Endodermal cell (in vitro differentiated cells): ENCODE measurements around the gene RIPK1. TPM values are rescaled to one million over a fixed set of nuclear protein-coding genes. Genes with fewer than 3 reads are reported as not detected.
"Not testable (repeated sequence)": the region's sequence is repeated elsewhere in the genome, so short reads cannot be mapped to it uniquely, and the experiment has no call there.

Experiments used
- DNase-seq: peaks from one replicate; pipeline ENCODE4 v3.0.0-alpha.2; 2017
- H3K27ac ChIP-seq: 2 replicates; pipeline ENCODE4 v1.5.1; 2013; ENCODE audit warnings: mild to moderate bottlenecking, low read depth, low read length, moderate library complexity
- H3K27me3 ChIP-seq: 2 replicates; pipeline ENCODE4 v1.6.1; 2013; ENCODE audit warnings: mild to moderate bottlenecking, low read length, moderate library complexity; ENCODE audit not compliant: insufficient read depth, control insufficient read depth, poor library complexity, severe bottlenecking
- H3K36me3 ChIP-seq: 2 replicates; pipeline ENCODE4 v1.7.0; 2013; ENCODE audit warnings: mild to moderate bottlenecking, low read length, moderate library complexity; ENCODE audit not compliant: control insufficient read depth, insufficient read depth
- H3K4me1 ChIP-seq: one replicate; pipeline ENCODE4 v1.7.0; 2013; ENCODE audit warnings: low read length; ENCODE audit not compliant: control insufficient read depth, insufficient read depth
- H3K4me3 ChIP-seq: 2 replicates; pipeline ENCODE4 v1.5.1; 2013; ENCODE audit warnings: mild to moderate bottlenecking, low read length, moderate library complexity
- H3K9ac ChIP-seq: 2 replicates; pipeline ENCODE4 v1.6.1; 2013; ENCODE audit warnings: mild to moderate bottlenecking, low read length, moderate library complexity; ENCODE audit not compliant: poor library complexity, severe bottlenecking; ENCODE audit errors: extremely low read depth
- H3K9me3 ChIP-seq: 2 replicates; pipeline ENCODE4 v1.6.1; 2013; ENCODE audit warnings: mild to moderate bottlenecking, low read length, moderate library complexity; ENCODE audit not compliant: control insufficient read depth
- H3K27ac Mint-ChIP-seq: 2 replicates; pipeline ENCODE4 v1.8.0; 2020; ENCODE audit warnings: mixed read lengths
- H3K27me3 Mint-ChIP-seq: 2 replicates; pipeline ENCODE4 v1.8.0; 2021; ENCODE audit warnings: mild to moderate bottlenecking, mixed read lengths; ENCODE audit not compliant: insufficient read depth
- H3K36me3 Mint-ChIP-seq: 2 replicates; pipeline ENCODE4 v1.8.0; 2020; ENCODE audit warnings: low read depth, mixed read lengths
- H3K4me1 Mint-ChIP-seq: 2 replicates; pipeline ENCODE4 v1.8.0; 2020; ENCODE audit warnings: mixed read lengths
- H3K4me3 Mint-ChIP-seq: 2 replicates; pipeline ENCODE4 v1.8.0; 2020; ENCODE audit warnings: mild to moderate bottlenecking, moderate library complexity, mixed read lengths
- H3K9me3 Mint-ChIP-seq: 2 replicates; pipeline ENCODE4 v1.8.0; 2020; ENCODE audit warnings: mild to moderate bottlenecking, mixed read lengths
- WGBS, 2 experiments: methylation state at CpG; one replicate each; pipeline versions ENCODE4 v1.1.5 to v1.1.7; 2013; ENCODE audit warnings: missing lambda C conversion rate in 2 of 2, mixed read lengths in 1 of 2; ENCODE audit not compliant: insufficient coverage in 1 of 2, insufficient read length in 1 of 2; 5-methylcytosine and 5-hydroxymethylcytosine counted together
- total RNA-seq, 2 donors: library from RNA; stranded (reverse); fragmentation: NEBNext Ultra II Directional in 1 of 2; extraction: Animal tissue kit (Norgen Biotek cat#: 25700) in 1 of 2; gene quantifications; 2 replicates in 1 of 2; 3 replicates in 1 of 2; pipeline ENCODE4 v1.2.1, GENCODE V29; 2021
- TF ChIP-seq, protein P1 (sequence below): fragments of 200-600 bp; sonication (generic); conservative IDR thresholded peaks from 2 replicates; pipeline ENCODE4 v1.5.0; 2021; ENCODE audit warnings: antibody characterized with exemption, mild to moderate bottlenecking

The RIPK1 gene
- total RNA-seq, 2 donors from 2014 or later = 10.2 to 18.7 TPM

DNA sequence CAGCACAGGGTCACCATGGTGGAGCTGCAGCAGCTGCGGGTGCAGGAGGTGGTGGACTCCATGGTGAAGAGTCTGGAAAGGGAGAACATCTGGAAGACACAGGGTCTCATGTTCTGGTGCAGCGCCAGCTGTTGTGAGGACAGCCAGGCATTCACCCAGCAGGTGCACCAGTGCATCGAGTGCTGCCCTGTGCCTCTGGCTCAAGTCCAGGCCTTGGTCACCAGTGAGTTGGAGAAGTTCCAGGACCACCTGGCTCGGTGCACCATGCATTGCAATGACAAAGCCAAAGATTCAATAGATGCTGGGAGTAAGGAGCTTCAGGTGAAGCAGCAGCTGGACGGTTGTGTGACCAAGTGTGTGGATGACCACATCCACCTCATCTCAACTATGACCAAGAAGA, 22.9 kb upstream of the RIPK1 start:
- H3K27ac Mint-ChIP-seq = no peak overlapping the region
- peaks cover 15% of the 10 kb centered on the region for H3K4me1 Mint-ChIP-seq
- TF ChIP-seq, protein P1, sequence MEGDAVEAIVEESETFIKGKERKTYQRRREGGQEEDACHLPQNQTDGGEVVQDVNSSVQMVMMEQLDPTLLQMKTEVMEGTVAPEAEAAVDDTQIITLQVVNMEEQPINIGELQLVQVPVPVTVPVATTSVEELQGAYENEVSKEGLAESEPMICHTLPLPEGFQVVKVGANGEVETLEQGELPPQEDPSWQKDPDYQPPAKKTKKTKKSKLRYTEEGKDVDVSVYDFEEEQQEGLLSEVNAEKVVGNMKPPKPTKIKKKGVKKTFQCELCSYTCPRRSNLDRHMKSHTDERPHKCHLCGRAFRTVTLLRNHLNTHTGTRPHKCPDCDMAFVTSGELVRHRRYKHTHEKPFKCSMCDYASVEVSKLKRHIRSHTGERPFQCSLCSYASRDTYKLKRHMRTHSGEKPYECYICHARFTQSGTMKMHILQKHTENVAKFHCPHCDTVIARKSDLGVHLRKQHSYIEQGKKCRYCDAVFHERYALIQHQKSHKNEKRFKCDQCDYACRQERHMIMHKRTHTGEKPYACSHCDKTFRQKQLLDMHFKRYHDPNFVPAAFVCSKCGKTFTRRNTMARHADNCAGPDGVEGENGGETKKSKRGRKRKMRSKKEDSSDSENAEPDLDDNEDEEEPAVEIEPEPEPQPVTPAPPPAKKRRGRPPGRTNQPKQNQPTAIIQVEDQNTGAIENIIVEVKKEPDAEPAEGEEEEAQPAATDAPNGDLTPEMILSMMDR = no peak
- H3K9ac ChIP-seq = no peak overlapping the region
- H3K27ac ChIP-seq = no peak overlapping the region
- no peaks in the 10 kb centered on the region for H3K36me3 Mint-ChIP-seq
- H3K9me3 ChIP-seq = no peaks in the 10 kb centered on the region
- H3K4me3 Mint-ChIP-seq = no peak overlapping the region
- H3K27me3 Mint-ChIP-seq = peaks cover 16% of the 10 kb centered on the region
- DNase-seq = no peak
- H3K4me3 ChIP-seq = no peak overlapping the region
- WGBS, 2 experiments = 93 to 100% methylated on average over 4 to 5 of the region's 5 CpGs
- H3K9me3 Mint-ChIP-seq = no peaks in the 10 kb centered on the region
- H3K4me1 ChIP-seq = peaks cover 8% of the 10 kb centered on the region
- no peaks in the 10 kb centered on the region for H3K36me3 ChIP-seq
- peaks cover 4% of the 10 kb centered on the region for H3K27me3 ChIP-seq

DNA sequence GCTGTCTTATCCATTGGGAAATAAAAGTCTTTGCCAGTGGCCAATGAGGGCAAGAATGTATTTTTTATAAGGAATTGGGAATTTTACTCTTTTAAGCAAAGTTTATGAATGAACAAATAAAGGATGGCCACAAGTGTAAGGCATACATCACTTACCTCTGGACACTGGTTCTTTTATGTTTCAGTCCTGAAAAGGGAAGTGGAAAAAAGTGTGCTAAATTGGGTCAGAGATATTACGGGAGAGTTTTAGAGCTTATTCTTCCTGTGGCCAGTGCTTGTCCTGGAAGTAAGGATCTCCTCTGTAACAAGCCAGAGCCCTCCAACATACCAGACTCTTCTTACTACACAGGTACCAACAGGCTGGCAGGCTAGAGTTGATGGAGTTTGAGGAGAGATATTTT, 22.5 kb upstream of the RIPK1 start:
- H3K4me3 Mint-ChIP-seq = no peak overlapping the region
- no peak overlapping the region for H3K4me3 ChIP-seq
- H3K4me1 ChIP-seq = peaks cover 8% of the 10 kb centered on the region

DNA sequence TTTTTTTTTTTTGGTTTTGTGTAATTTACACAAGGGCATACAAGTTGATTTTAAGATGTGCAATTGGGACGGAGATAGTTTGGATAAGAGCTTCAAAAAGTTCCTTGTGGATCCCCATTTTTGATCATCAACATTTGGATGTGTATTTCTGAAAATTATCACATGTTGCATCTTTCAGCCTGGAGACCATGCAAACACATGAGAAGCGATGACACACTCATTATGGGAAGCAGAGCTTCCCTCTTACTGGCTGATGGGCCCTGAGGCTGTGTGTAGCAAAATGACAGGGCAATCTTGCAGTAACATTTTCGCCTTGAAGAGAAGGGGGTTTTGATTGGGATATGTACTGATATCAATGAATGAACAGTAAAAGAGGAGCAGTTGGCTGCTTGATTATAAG, 22.0 kb upstream of the RIPK1 start:
- Histone ChIP-seq H3K9ac (no peak overlapping the region), H3K27me3 (peaks cover 4% of the 10 kb centered on the region), H3K27ac (no peak overlapping the region), H3K36me3 (no peaks in the 10 kb centered on the region), H3K9me3 (no peaks in the 10 kb centered on the region), H3K4me1 (peaks cover 3% of the 10 kb centered on the region), H3K4me3 (no peak overlapping the region)
- Mint-ChIP-seq H3K9me3 (no peaks in the 10 kb centered on the region), H3K4me3 (no peak overlapping the region), H3K27ac (no peak overlapping the region), H3K4me1 (peaks cover 10% of the 10 kb centered on the region), H3K36me3 (no peaks in the 10 kb centered on the region), H3K27me3 (peaks cover 24% of the 10 kb centered on the region)
- DNase-seq = no peak
- WGBS, 2 experiments = 83 to 88% methylated on average over 2 to 3 of the region's 3 CpGs
- TF ChIP-seq, protein P1 = no peak

More for the DNA sequence above, 22.5 kb upstream of the RIPK1 start:
- H3K27me3 Mint-ChIP-seq = peaks cover 18% of the 10 kb centered on the region
- H3K36me3 ChIP-seq = no peaks in the 10 kb centered on the region
- H3K4me1 Mint-ChIP-seq = peaks cover 15% of the 10 kb centered on the region
- no peak overlapping the region for H3K27ac Mint-ChIP-seq
- H3K9ac ChIP-seq = no peak overlapping the region
- 90% methylated on average over 1 of the region's 1 CpG; no CpG with 5 or more reads in 1 of the 2 experiments for WGBS, 2 experiments
- H3K27me3 ChIP-seq = peaks cover 4% of the 10 kb centered on the region
- H3K27ac ChIP-seq = no peak overlapping the region
- TF ChIP-seq, protein P1 = no peak
- no peaks in the 10 kb centered on the region for H3K9me3 Mint-ChIP-seq
- DNase-seq = no peak
- H3K9me3 ChIP-seq = no peaks in the 10 kb centered on the region
- H3K36me3 Mint-ChIP-seq = no peaks in the 10 kb centered on the region

DNA sequence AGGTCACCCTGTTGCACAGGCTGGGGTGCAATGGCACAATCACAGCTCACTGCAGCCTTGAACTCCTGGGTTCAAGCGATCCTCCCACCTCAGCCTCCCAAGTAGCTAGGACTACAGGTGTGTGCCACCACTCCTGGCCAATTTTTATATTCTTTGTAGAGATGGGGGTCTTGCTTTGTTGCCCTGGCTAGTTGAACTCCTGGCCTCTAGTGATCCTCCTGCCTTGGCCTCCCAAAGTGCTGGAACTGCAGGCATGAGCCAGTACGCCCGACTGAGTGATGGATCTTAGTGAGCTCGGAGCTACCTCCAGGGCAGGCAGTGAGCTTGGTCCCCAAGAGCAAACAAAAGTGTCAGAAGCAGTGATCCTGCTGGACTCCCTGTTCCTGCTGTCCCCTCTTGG, 20.3 kb upstream of the RIPK1 start:
- 94 to 97% methylated on average over 4 of the region's 4 CpGs for WGBS, 2 experiments

More for the DNA sequence above, 20.3 kb upstream of the RIPK1 start:
- not testable (repeated sequence) for H3K4me3 ChIP-seq, H3K9me3 Mint-ChIP-seq, H3K4me3 Mint-ChIP-seq, H3K9ac ChIP-seq, H3K27me3 ChIP-seq, H3K27ac ChIP-seq, H3K4me1 ChIP-seq, DNase-seq, H3K9me3 ChIP-seq, H3K4me1 Mint-ChIP-seq, H3K36me3 Mint-ChIP-seq, H3K27ac Mint-ChIP-seq, H3K36me3 ChIP-seq
- peaks cover 36% of the 10 kb centered on the region for H3K27me3 Mint-ChIP-seq
